Activated naive CD4-positive, alpha-beta T cell treated with anti-CD3 and anti-CD28 coated beads for 36 hours (primary cell): ENCODE data around the gene DYNLT2B. TPM values are rescaled to one million over a fixed set of nuclear protein-coding genes. Genes with fewer than 3 reads are reported as not detected.

Experiments
- CTCF ChIA-PET: fragments of 350-600 bp; sonication (Branson Sonifier 250); formaldehyde crosslinking; loops from one replicate; lab custom pipeline; 2021; ENCODE audit warnings: antibody characterized with exemption; lab: Charles Lee
- DNase-seq: peaks from one replicate; pipeline ENCODE4 v3.0.0-alpha.2; 2020
- H3K27ac Mint-ChIP-seq: one replicate; pipeline ENCODE4 v1.8.0; 2021; ENCODE audit warnings: mild to moderate bottlenecking, mixed read lengths
- H3K27me3 Mint-ChIP-seq: one replicate; pipeline ENCODE4 v1.8.0; 2021; ENCODE audit warnings: low read depth, mixed read lengths
- H3K36me3 Mint-ChIP-seq: one replicate; pipeline ENCODE4 v1.8.0; 2021; ENCODE audit warnings: low read depth, mixed read lengths
- H3K4me1 Mint-ChIP-seq: one replicate; pipeline ENCODE4 v1.8.0; 2021; ENCODE audit warnings: low read depth, mixed read lengths
- H3K4me3 Mint-ChIP-seq: one replicate; pipeline ENCODE4 v1.8.0; 2021; ENCODE audit warnings: mild to moderate bottlenecking, moderate library complexity, mixed read lengths
- H3K9me3 Mint-ChIP-seq: one replicate; pipeline ENCODE4 v1.8.0; 2021; ENCODE audit warnings: mixed read lengths
- intact Hi-C: fragments of 100-400 bp; cut with micrococcal nuclease; formaldehyde crosslinking; loops from one replicate; pipeline ENCODE4 v1.15.1; 2023
- total RNA-seq, 2 experiments: library from RNA; stranded (reverse); gene quantifications; one replicate each; pipeline ENCODE4 v1.2.3, GENCODE V29; 2021

The DYNLT2B gene
- total RNA-seq, 2 experiments from 2014 or later, result 13.3 TPM

GRCh38 chr3:196341137-196341536 is 23.1 kb upstream of the DYNLT2B start:
- H3K9me3 Mint-ChIP-seq, result no peaks in the 10 kb centered on the region
- H3K27me3 Mint-ChIP-seq, result peaks cover 2% of the 10 kb centered on the region
- H3K27ac Mint-ChIP-seq, result no peak overlapping the region
- no peak overlapping the region for H3K4me3 Mint-ChIP-seq
- no peak for DNase-seq
- peaks cover 3% of the 10 kb centered on the region for H3K36me3 Mint-ChIP-seq
- CTCF ChIA-PET, result interaction anchor here (0.6 kb wide), 1 partner anchor 199 kb away, joined by 5 read pairs; no protein-coding TSS in a partner anchor
- intact Hi-C loops, result no loop called here
- H3K4me1 Mint-ChIP-seq, result peaks cover 8% of the 10 kb centered on the region

- H3K9me3 Mint-ChIP-seq, result no peaks in the 10 kb centered on the region
- peaks cover 2% of the 10 kb centered on the region for H3K27me3 Mint-ChIP-seq
- CTCF ChIA-PET, result interaction anchor here (0.6 kb wide), 1 partner anchor 116 kb away, joined by 4 read pairs; no protein-coding TSS in a partner anchor
- no peak overlapping the region for H3K4me3 Mint-ChIP-seq
- H3K4me1 Mint-ChIP-seq, result peaks cover 8% of the 10 kb centered on the region
- no peak overlapping the region for H3K27ac Mint-ChIP-seq
- no peak for DNase-seq
- intact Hi-C loops, result no loop called here
- H3K36me3 Mint-ChIP-seq, result no peaks in the 10 kb centered on the region
These were observed 22.4 kb upstream of the DYNLT2B start for GRCh38 chr3:196340466-196340865.

GRCh38 chr3:196339493-196340254 is 21.6 kb upstream of the DYNLT2B start:
- CTCF ChIA-PET, result interaction anchor here (0.6 kb wide), 1 partner anchor 116 kb away, joined by 4 read pairs; no protein-coding TSS in a partner anchor
- H3K36me3 Mint-ChIP-seq, result no peaks in the 10 kb centered on the region

GRCh38 chr3:196339044-196339443 is 21.0 kb upstream of the DYNLT2B start:
- DNase-seq, result no peak
- H3K9me3 Mint-ChIP-seq, result no peaks in the 10 kb centered on the region
- H3K4me1 Mint-ChIP-seq, result peaks cover 8% of the 10 kb centered on the region
- no peak overlapping the region for H3K27ac Mint-ChIP-seq
- CTCF ChIA-PET, result interaction anchor here (0.6 kb wide), 1 partner anchor 198 kb away, joined by 3 read pairs; no protein-coding TSS in a partner anchor
- no peak overlapping the region for H3K4me3 Mint-ChIP-seq
- H3K36me3 Mint-ChIP-seq, result no peaks in the 10 kb centered on the region
- peaks cover 2% of the 10 kb centered on the region for H3K27me3 Mint-ChIP-seq
- intact Hi-C loops, result no loop called here

More at GRCh38 chr3:196339493-196340254, 21.6 kb upstream of the DYNLT2B start:
- H3K4me3 Mint-ChIP-seq, result no peak overlapping the region
- H3K4me1 Mint-ChIP-seq, result peaks cover 8% of the 10 kb centered on the region
- H3K27ac Mint-ChIP-seq, result no peak overlapping the region
- intact Hi-C loops, result no loop called here
- H3K9me3 Mint-ChIP-seq, result no peaks in the 10 kb centered on the region
- peaks cover 2% of the 10 kb centered on the region for H3K27me3 Mint-ChIP-seq
- no peak for DNase-seq

- no peak overlapping the region for H3K27ac Mint-ChIP-seq
- H3K36me3 Mint-ChIP-seq, result no peaks in the 10 kb centered on the region
- peaks cover 8% of the 10 kb centered on the region for H3K4me1 Mint-ChIP-seq
- no peak overlapping the region for H3K4me3 Mint-ChIP-seq
- intact Hi-C loops, result no loop called here
- no peaks in the 10 kb centered on the region for H3K9me3 Mint-ChIP-seq
- peaks cover 2% of the 10 kb centered on the region for H3K27me3 Mint-ChIP-seq
- no peak for DNase-seq
- CTCF ChIA-PET, result interaction anchor here (0.6 to 1.2 kb wide), 2 partner anchors 14 to 82 kb away, joined by 3 read pairs; no protein-coding TSS in a partner anchor
These were observed 18.5 kb upstream of the DYNLT2B start for GRCh38 chr3:196336319-196337145.

GRCh38 chr3:196335503-196335948 is 17.5 kb upstream of the DYNLT2B start:
- Mint-ChIP-seq H3K27me3 (no peaks in the 10 kb centered on the region), H3K9me3 (no peaks in the 10 kb centered on the region), H3K27ac (no peak overlapping the region), H3K4me3 (no peak overlapping the region), H3K4me1 (peaks cover 3% of the 10 kb centered on the region), H3K36me3 (no peaks in the 10 kb centered on the region)
- intact Hi-C loops, result no loop called here
- CTCF ChIA-PET, result no interaction called here
- DNase-seq, result no peak

- Mint-ChIP-seq H3K4me3 (no peak overlapping the region), H3K4me1 (no peaks in the 10 kb centered on the region), H3K27ac (no peak overlapping the region), H3K36me3 (no peaks in the 10 kb centered on the region), H3K9me3 (no peaks in the 10 kb centered on the region), H3K27me3 (no peaks in the 10 kb centered on the region)
- DNase-seq, result no peak
- CTCF ChIA-PET, result interaction anchor here (0.5 to 0.6 kb wide), 2 partner anchors 43 to 180 kb away, joined by 3 to 4 read pairs; no protein-coding TSS in a partner anchor
- intact Hi-C loops, result no loop called here
These were observed 16.9 kb upstream of the DYNLT2B start for GRCh38 chr3:196334982-196335381.

- CTCF ChIA-PET, result no interaction called here
- DNase-seq, result no peak
- H3K4me1 Mint-ChIP-seq, result no peaks in the 10 kb centered on the region
- H3K9me3 Mint-ChIP-seq, result no peaks in the 10 kb centered on the region
- H3K27ac Mint-ChIP-seq, result no peak overlapping the region
- intact Hi-C loops, result no loop called here
- H3K36me3 Mint-ChIP-seq, result no peaks in the 10 kb centered on the region
- no peaks in the 10 kb centered on the region for H3K27me3 Mint-ChIP-seq
- H3K4me3 Mint-ChIP-seq, result no peak overlapping the region
These were observed 14.1 kb upstream of the DYNLT2B start for GRCh38 chr3:196332168-196332567.

GRCh38 chr3:196327405-196327804 is 9.4 kb upstream of the DYNLT2B start:
- Mint-ChIP-seq H3K27ac (no peak overlapping the region), H3K9me3 (no peaks in the 10 kb centered on the region), H3K27me3 (no peaks in the 10 kb centered on the region), H3K36me3 (no peaks in the 10 kb centered on the region), H3K4me1 (no peaks in the 10 kb centered on the region), H3K4me3 (no peak overlapping the region)
- DNase-seq, result no peak
- intact Hi-C loops, result no loop called here
- CTCF ChIA-PET, result interaction anchor here (1.3 kb wide), 1 partner anchor 72 kb away, joined by 3 read pairs; no protein-coding TSS in a partner anchor

GRCh38 chr3:196326936-196327335 is 8.9 kb upstream of the DYNLT2B start:
- CTCF ChIA-PET, result no interaction called here

GRCh38 chr3:196323691-196324090 is 5.7 kb upstream of the DYNLT2B start:
- DNase-seq, result no peak
- no peak overlapping the region for H3K4me3 Mint-ChIP-seq
- no peaks in the 10 kb centered on the region for H3K36me3 Mint-ChIP-seq
- H3K4me1 Mint-ChIP-seq, result peaks cover 9% of the 10 kb centered on the region
- H3K27ac Mint-ChIP-seq, result no peak overlapping the region
- CTCF ChIA-PET, result no interaction called here
- H3K27me3 Mint-ChIP-seq, result no peaks in the 10 kb centered on the region
- H3K9me3 Mint-ChIP-seq, result no peaks in the 10 kb centered on the region
- intact Hi-C loops, result no loop called here

More at GRCh38 chr3:196326936-196327335, 8.9 kb upstream of the DYNLT2B start:
- Mint-ChIP-seq H3K27me3 (no peaks in the 10 kb centered on the region), H3K27ac (no peak overlapping the region), H3K4me1 (no peaks in the 10 kb centered on the region), H3K36me3 (no peaks in the 10 kb centered on the region), H3K9me3 (no peaks in the 10 kb centered on the region), H3K4me3 (no peak overlapping the region)
- intact Hi-C loops, result no loop called here
- DNase-seq, result no peak

GRCh38 chr3:196323016-196323415 is 5.0 kb upstream of the DYNLT2B start:
- no peak overlapping the region for H3K4me3 Mint-ChIP-seq
- no peak for DNase-seq
- H3K27ac Mint-ChIP-seq, result no peak overlapping the region
- intact Hi-C loops, result no loop called here
- peaks cover 9% of the 10 kb centered on the region for H3K4me1 Mint-ChIP-seq
- H3K9me3 Mint-ChIP-seq, result no peaks in the 10 kb centered on the region
- CTCF ChIA-PET, result no interaction called here
- no peaks in the 10 kb centered on the region for H3K27me3 Mint-ChIP-seq
- no peaks in the 10 kb centered on the region for H3K36me3 Mint-ChIP-seq
